GM21423 (cell line): ENCODE measurements around the gene KLF8.
"Not testable (repeated sequence)": the region's sequence is repeated elsewhere in the genome, so short reads cannot be mapped to it uniquely, and the experiment has no call there.

Source experiments
- ATAC-seq: cut with Tn5 transposase; IDR thresholded peaks from one replicate; pipeline ENCODE4 v1.9.1; 2021; ENCODE audit warnings: mild to moderate bottlenecking, moderate library complexity; ENCODE audit not compliant: unreplicated experiment

KLF8 gene

GRCh38 chrX:56232221-56233082 lies at the start of gene KLF8:
Gene KLF8, plus strand, starts transcription at chrX:56232356. Its CDS starts 979 bp downstream, at chrX:56233335.
- peak; percentile 74 for ATAC-seq

- ATAC-seq, result not testable (repeated sequence)
Measured at GRCh38 chrX:56206945-56207344, 25.2 kb upstream of the KLF8 start.

GRCh38 chrX:56211701-56212100 lies 20.5 kb upstream of the KLF8 start:
- no peak for ATAC-seq

- ATAC-seq, result no peak
Measured at GRCh38 chrX:56216332-56216731, 15.8 kb upstream of the KLF8 start.

GRCh38 chrX:56219700-56220099 lies 12.5 kb upstream of the KLF8 start:
- no peak for ATAC-seq

- no peak for ATAC-seq
Measured at GRCh38 chrX:56221101-56221500, 11.1 kb upstream of the KLF8 start.

GRCh38 chrX:56222473-56223000 lies 9.6 kb upstream of the KLF8 start:
- ATAC-seq, result no peak

GRCh38 chrX:56226980-56227379 lies 5.2 kb upstream of the KLF8 start:
- no peak for ATAC-seq

- no peak for ATAC-seq
Measured at GRCh38 chrX:56228914-56229313, 3.2 kb upstream of the KLF8 start.

- ATAC-seq, result no peak
Measured at GRCh38 chrX:56231537-56232090, 542 bp upstream of the KLF8 start.

GRCh38 chrX:56233100-56233499 lies 944 bp downstream of the KLF8 start:
- no peak for ATAC-seq

GRCh38 chrX:56233682-56234081 lies 1.5 kb downstream of the KLF8 start:
- ATAC-seq, result peak; percentile 88

- ATAC-seq, result peak; percentile 83
Measured at GRCh38 chrX:56248492-56248891, 16.3 kb downstream of the KLF8 start.

GRCh38 chrX:56253832-56254703 lies 21.9 kb downstream of the KLF8 start:
- no peak for ATAC-seq

GRCh38 chrX:56268888-56269287 lies 36.7 kb downstream of the KLF8 start:
- peak; percentile 88 for ATAC-seq

- no peak for ATAC-seq
Measured at GRCh38 chrX:56278692-56279091, 46.5 kb downstream of the KLF8 start.

GRCh38 chrX:56279863-56280262 lies 47.7 kb downstream of the KLF8 start:
- ATAC-seq, result no peak

- no peak for ATAC-seq
Measured at GRCh38 chrX:56281789-56282188, 49.6 kb downstream of the KLF8 start.

GRCh38 chrX:56284269-56284668 lies 52.1 kb downstream of the KLF8 start:
- no peak for ATAC-seq

GRCh38 chrX:56288608-56289007 lies 56.5 kb downstream of the KLF8 start:
- no peak for ATAC-seq

GRCh38 chrX:56289449-56289848 lies 57.3 kb downstream of the KLF8 start:
- no peak for ATAC-seq
